Pancreas (tissue), 10 donors: Measurements from ENCODE around the gene CER1. TPM values are rescaled to one million over a fixed set of nuclear protein-coding genes. Genes with fewer than 3 reads are reported as not detected.

ENCODE experiments used
- ATAC-seq, 4 donors: fragments of 200-7000 bp; cut with Tn5 transposase; one replicate each; pipeline versions ENCODE4 v1.8.0 to v1.9.1; 2020; ENCODE audit warnings: mild to moderate bottlenecking in 4 of 4, moderate library complexity in 4 of 4
- DNase-seq, 6 donors: peaks; one replicate each; pipeline ENCODE4 v3.0.0-alpha.2; 2020
- FAIRE-seq: peaks from 2 replicates; lab custom pipeline; 2012; peaks lifted over from hg19 to GRCh38; lab: Jason Lieb, UNC
- H3K27ac ChIP-seq, 4 donors: fragments of 200-600 bp; sonication (generic); 1 replicate in 3 of 4; 2 replicates in 1 of 4; pipeline versions ENCODE4 v1.5.0 to v1.8.0; 2020
- H3K27me3 ChIP-seq, 4 donors: fragments of 200-600 bp; one replicate each; pipeline ENCODE4 v1.8.0; 2021
- H3K36me3 ChIP-seq, 3 donors: fragments of 200-600 bp; sonication (generic) in 1 of 3; one replicate each; pipeline versions ENCODE4 v1.5.0 to v1.8.0; 2020 to 2021
- H3K4me1 ChIP-seq, 3 donors: fragments of 200-600 bp; one replicate each; pipeline ENCODE4 v1.8.0; 2021
- H3K4me3 ChIP-seq, 4 donors: fragments of 200-600 bp; sonication (generic) in 2 of 4; one replicate each; pipeline versions ENCODE4 v1.5.0 to v1.8.0; 2020 to 2021
- H3K9me3 ChIP-seq, 4 donors: fragments of 200-600 bp; one replicate each; pipeline ENCODE4 v1.8.0; 2021
- CTCF ChIP-seq, 4 donors: fragments of 200-600 bp; sonication (generic) in 3 of 4; IDR thresholded peaks; one replicate each; pipeline versions ENCODE4 v1.5.0 to v1.8.0; 2021; ENCODE audit warnings: antibody characterized with exemption in 4 of 4
- WGBS, 2 donors: extraction: QIAGEN DNeasy Blood & Tissue Kit; methylation state at CpG; one replicate each; pipeline ENCODE4 v1.1.7; 2013; 5-methylcytosine and 5-hydroxymethylcytosine counted together
- intact Hi-C, 3 donors: fragments of 100-400 bp; cut with DNase I; formaldehyde crosslinking; loops; one replicate each; pipeline versions ENCODE4 v1.11.1 to v1.14.2; 2022
- polyA plus RNA-seq, 2 donors: library from polyadenylated mRNA; stranded (reverse); fragments of 200-250 nt; gene quantifications; one replicate each; pipeline ENCODE4 v1.2.3, GENCODE V29; 2013
- total RNA-seq, 6 donors: library from RNA; stranded (reverse); fragmentation: NEBNext Ultra II Directional in 4 of 6; extraction: Animal tissue kit (Norgen Biotek cat#: 25700) in 4 of 6; gene quantifications; one replicate each; pipeline versions ENCODE4 v1.2.1 to v1.2.4, GENCODE V29; 2021 to 2023
- donor health status: healthy with polysubstance abuse.
- donor health status: DM: no; HTN: no; CAD: no; lungs with moderate emphysema.
- donor health status: DM: no; HTN: no; CAD: no.
- donor health status: control.
- donor health status: control.
- donor health status: Bipolar disorder and iron deficiency.
- donor health status: DM: yes; HTN: yes; CAD: no.
- donor health status: DM: no; HTN: no; CAD: no.
- donor health status: DM: no; HTN: no; CAD: no.
- donor health status: DM: yes; HTN: yes; CAD: no.

CER1 gene
- total and polyA plus RNA-seq, 8 donors: 0.12 TPM; not detected in 7

- H3K4me3 ChIP-seq: no peak overlapping the region
- H3K9me3 ChIP-seq: no peaks in the 10 kb centered on the region
- FAIRE-seq: no peak
- ATAC-seq: no peak
- intact Hi-C loops: no loop called here
- peaks cover 0 to 21% (median 7%) of the 10 kb centered on the region in 3 donors for H3K36me3 ChIP-seq
- TF ChIP-seq CTCF (IDR thresholded peaks at IDR 0.05): no peak
- no peak for DNase-seq
- no peaks in the 10 kb centered on the region for H3K27me3 ChIP-seq
- no peaks in the 10 kb centered on the region for H3K4me1 ChIP-seq
- H3K27ac ChIP-seq: no peak overlapping the region
- WGBS, 2 donors: 87 to 92% methylated on average over 1 of the region's 1 CpG
Measured at GRCh38 chr9:14752271-14752670, 29.7 kb upstream of the CER1 start.

GRCh38 chr9:14750821-14751220 lies 28.3 kb upstream of the CER1 start:
- DNase-seq (no peak), FAIRE-seq (no peak), ATAC-seq (no peak)
- H3K27ac ChIP-seq: no peak overlapping the region
- H3K4me3 ChIP-seq: no peak overlapping the region
- H3K36me3 ChIP-seq: peaks cover 0 to 36% (median 7%) of the 10 kb centered on the region in 3 donors
- H3K4me1 ChIP-seq: no peaks in the 10 kb centered on the region
- no peaks in the 10 kb centered on the region for H3K27me3 ChIP-seq
- H3K9me3 ChIP-seq: no peaks in the 10 kb centered on the region
- intact Hi-C loops: no loop called here
- TF ChIP-seq CTCF (IDR thresholded peaks at IDR 0.05): no peak

- no peak for FAIRE-seq
- WGBS, 2 donors: 80 to 82% methylated on average over 9 of the region's 9 CpGs
- H3K36me3 ChIP-seq: peaks cover 0 to 38% (median 7%) of the 10 kb centered on the region in 3 donors
Measured at GRCh38 chr9:14749741-14750211, 27.2 kb upstream of the CER1 start.

GRCh38 chr9:14748373-14748772 lies 25.8 kb upstream of the CER1 start:
- FAIRE-seq (no peak), DNase-seq (no peak), ATAC-seq (no peak)
- Histone ChIP-seq H3K4me3 (no peak overlapping the region), H3K9me3 (no peaks in the 10 kb centered on the region), H3K27me3 (no peaks in the 10 kb centered on the region), H3K4me1 (no peaks in the 10 kb centered on the region), H3K27ac (no peak overlapping the region), H3K36me3 (peaks cover 0 to 38% (median 7%) of the 10 kb centered on the region in 3 donors)
- WGBS, 2 donors: 90 to 92% methylated on average over 3 of the region's 3 CpGs
- TF ChIP-seq CTCF (IDR thresholded peaks at IDR 0.05): no peak
- intact Hi-C loops: no loop called here

More at GRCh38 chr9:14749741-14750211, 27.2 kb upstream of the CER1 start:
- Histone ChIP-seq H3K4me1 (no peaks in the 10 kb centered on the region), H3K27me3 (no peaks in the 10 kb centered on the region), H3K4me3 (no peak overlapping the region), H3K27ac (no peak overlapping the region), H3K9me3 (no peaks in the 10 kb centered on the region)
- DNase-seq (no peak), ATAC-seq (no peak)
- intact Hi-C loops: no loop called here
- TF ChIP-seq CTCF (IDR thresholded peaks at IDR 0.05): no peak

GRCh38 chr9:14747111-14747510 lies 24.6 kb upstream of the CER1 start:
- Histone ChIP-seq H3K27ac (no peak overlapping the region), H3K36me3 (peaks cover 0 to 38% (median 7%) of the 10 kb centered on the region in 3 donors), H3K27me3 (no peaks in the 10 kb centered on the region), H3K4me1 (no peaks in the 10 kb centered on the region), H3K9me3 (no peaks in the 10 kb centered on the region), H3K4me3 (no peak overlapping the region)
- TF ChIP-seq CTCF (IDR thresholded peaks at IDR 0.05): no peak
- ATAC-seq (no peak), FAIRE-seq (no peak), DNase-seq (no peak)
- intact Hi-C loops: no loop called here
